HFFc6 (cell line): Measurements from ENCODE around the gene RPA3. TPM values are rescaled to one million over a fixed set of nuclear protein-coding genes. Genes with fewer than 3 reads are reported as not detected.

ENCODE experiments used
- DNase-seq: peaks from one replicate; pipeline ENCODE4 v3.0.0-alpha.2; 2018
- H3K27ac Mint-ChIP-seq: 2 replicates; pipeline ENCODE4 v1.8.0; 2020; ENCODE audit warnings: mild to moderate bottlenecking, mixed read lengths
- H3K27me3 Mint-ChIP-seq: 2 replicates; pipeline ENCODE4 v1.8.0; 2021; ENCODE audit warnings: mild to moderate bottlenecking, moderate library complexity, mixed read lengths; ENCODE audit not compliant: insufficient read depth
- H3K36me3 Mint-ChIP-seq: 2 replicates; pipeline ENCODE4 v1.8.0; 2021; ENCODE audit warnings: low read depth, mixed read lengths
- H3K4me1 Mint-ChIP-seq: 2 replicates; pipeline ENCODE4 v1.8.0; 2020; ENCODE audit warnings: low read depth, mixed read lengths
- H3K4me3 Mint-ChIP-seq: 2 replicates; pipeline ENCODE4 v1.8.0; 2020; ENCODE audit warnings: mild to moderate bottlenecking, moderate library complexity, mixed read lengths
- H3K9me3 Mint-ChIP-seq: 2 replicates; pipeline ENCODE4 v1.8.0; 2020; ENCODE audit warnings: mild to moderate bottlenecking, mixed read lengths
- total RNA-seq, 6 experiments: library from RNA; stranded (reverse); fragmentation: NEBNext Ultra II Directional; extraction: Animal tissue kit (Norgen Biotek cat#: 25700); gene quantifications; 2 replicates in 1 of 6; 3 replicates in 5 of 6; pipeline ENCODE4 v1.2.3, GENCODE V29; 2021
- TF ChIP-seq, protein P1 (sequence below): fragments of 200-600 bp; sonication (generic); IDR thresholded peaks from 2 replicates; pipeline ENCODE4 v1.5.0; 2021; ENCODE audit warnings: antibody characterized with exemption, mild to moderate bottlenecking

The RPA3 gene
- total RNA-seq, 6 experiments from 2014 or later, result 36.7 to 58.0 (median 51.1) TPM

DNA sequence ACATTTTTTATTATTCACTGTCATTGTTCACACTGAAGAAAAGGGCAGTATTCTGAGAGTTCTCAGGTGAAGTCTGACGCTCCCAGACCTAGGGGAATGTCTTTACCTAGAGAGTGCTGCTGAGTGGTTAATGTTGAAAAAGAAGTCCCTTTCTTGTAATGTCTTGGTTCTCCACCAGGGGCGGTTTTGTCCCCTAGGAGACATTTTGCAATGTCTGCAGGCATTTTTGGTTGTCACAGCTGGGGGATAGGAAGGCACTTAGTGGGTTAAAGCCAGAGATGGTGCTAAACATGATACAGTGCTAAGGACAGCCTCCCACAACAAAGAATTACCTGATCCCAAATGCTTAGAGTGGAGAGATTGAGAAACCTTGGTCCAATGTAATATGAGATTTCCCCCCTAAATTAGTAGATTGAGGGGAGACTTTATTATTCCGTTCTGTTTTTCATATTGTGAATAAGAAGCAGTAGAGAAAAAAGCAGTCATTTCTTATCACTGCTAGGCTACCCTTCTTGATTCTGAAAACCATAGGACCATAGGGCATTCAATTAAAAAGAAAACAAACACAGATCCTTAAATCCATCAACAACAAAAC, 64.7 kb downstream of the RPA3 start:
- no peak for DNase-seq
- Mint-ChIP-seq H3K36me3 (peaks cover 20% of the 10 kb centered on the region), H3K27ac (no peak overlapping the region), H3K4me3 (no peak overlapping the region), H3K4me1 (peaks cover 23% of the 10 kb centered on the region), H3K9me3 (peaks cover 21% of the 10 kb centered on the region), H3K27me3 (no peaks in the 10 kb centered on the region)
- TF ChIP-seq, protein P1, sequence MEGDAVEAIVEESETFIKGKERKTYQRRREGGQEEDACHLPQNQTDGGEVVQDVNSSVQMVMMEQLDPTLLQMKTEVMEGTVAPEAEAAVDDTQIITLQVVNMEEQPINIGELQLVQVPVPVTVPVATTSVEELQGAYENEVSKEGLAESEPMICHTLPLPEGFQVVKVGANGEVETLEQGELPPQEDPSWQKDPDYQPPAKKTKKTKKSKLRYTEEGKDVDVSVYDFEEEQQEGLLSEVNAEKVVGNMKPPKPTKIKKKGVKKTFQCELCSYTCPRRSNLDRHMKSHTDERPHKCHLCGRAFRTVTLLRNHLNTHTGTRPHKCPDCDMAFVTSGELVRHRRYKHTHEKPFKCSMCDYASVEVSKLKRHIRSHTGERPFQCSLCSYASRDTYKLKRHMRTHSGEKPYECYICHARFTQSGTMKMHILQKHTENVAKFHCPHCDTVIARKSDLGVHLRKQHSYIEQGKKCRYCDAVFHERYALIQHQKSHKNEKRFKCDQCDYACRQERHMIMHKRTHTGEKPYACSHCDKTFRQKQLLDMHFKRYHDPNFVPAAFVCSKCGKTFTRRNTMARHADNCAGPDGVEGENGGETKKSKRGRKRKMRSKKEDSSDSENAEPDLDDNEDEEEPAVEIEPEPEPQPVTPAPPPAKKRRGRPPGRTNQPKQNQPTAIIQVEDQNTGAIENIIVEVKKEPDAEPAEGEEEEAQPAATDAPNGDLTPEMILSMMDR, result peak; percentile 73

DNA sequence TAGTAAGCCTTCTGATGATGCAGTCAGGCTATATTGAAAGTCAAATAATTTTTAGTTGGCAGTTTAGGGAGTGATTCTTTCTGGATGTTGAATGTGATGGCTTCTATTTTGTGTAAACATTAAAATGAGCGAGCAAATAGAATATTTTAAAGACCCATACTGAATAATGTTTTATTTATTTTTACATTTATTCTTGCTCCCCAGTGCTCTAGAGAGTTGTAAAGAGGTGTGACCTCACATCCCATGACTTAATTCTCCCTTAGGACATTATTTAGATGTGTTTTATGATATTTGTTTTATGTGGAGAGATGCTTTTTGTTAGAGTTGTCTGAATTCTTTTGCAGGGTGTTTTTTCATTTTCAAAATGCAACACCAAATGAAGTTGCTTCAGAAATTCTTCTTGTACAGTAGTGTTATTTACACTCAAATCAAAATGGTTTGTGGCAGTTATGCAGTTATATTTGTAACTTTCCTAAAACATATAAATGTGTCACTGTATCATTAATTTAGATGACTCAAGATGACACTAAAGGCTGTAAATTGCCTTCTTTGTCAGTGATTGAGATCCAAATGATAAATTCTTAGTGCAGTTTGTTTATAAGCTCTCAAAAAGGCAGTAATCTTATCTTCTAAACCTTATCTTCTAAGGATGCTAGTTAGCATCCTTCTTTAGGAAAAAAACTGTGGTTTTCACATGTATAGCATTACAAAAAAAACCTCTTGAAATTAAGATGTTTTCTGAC, 65.4 kb downstream of the RPA3 start:
- Mint-ChIP-seq H3K9me3 (peaks cover 13% of the 10 kb centered on the region), H3K36me3 (peaks cover 12% of the 10 kb centered on the region), H3K4me1 (peaks cover 24% of the 10 kb centered on the region), H3K4me3 (no peak overlapping the region), H3K27me3 (no peaks in the 10 kb centered on the region), H3K27ac (no peak overlapping the region)
- TF ChIP-seq, protein P1, result no peak
- DNase-seq, result no peak

DNA sequence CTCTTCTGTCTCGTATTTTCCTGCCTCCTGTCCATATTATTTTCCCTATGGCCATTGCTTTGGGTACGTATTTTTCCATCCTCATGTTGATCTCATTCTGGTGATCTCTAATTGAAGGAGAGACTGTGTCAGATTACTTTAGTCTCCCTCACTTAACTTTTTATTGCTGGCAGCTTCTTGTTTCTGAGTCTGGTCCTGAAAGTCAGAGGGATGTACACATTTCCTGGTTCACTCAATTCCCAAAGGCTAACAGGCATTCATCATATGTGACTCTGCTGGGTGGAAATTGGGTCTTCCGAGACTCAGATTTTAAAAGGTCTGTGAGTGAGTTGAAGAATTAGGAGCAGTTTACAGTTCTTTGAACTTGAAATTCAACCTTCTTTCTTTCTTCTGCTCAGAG, 66.9 kb downstream of the RPA3 start:
- no peaks in the 10 kb centered on the region for H3K36me3 Mint-ChIP-seq
- H3K9me3 Mint-ChIP-seq, result no peaks in the 10 kb centered on the region
- H3K27me3 Mint-ChIP-seq, result no peaks in the 10 kb centered on the region
- H3K27ac Mint-ChIP-seq, result no peak overlapping the region
- DNase-seq, result no peak
- H3K4me1 Mint-ChIP-seq, result peaks cover 28% of the 10 kb centered on the region
- TF ChIP-seq, protein P1, result no peak
- no peak overlapping the region for H3K4me3 Mint-ChIP-seq

GRCh38 chr7:7650682-7651206, 67.7 kb downstream of the RPA3 start:
- Mint-ChIP-seq H3K36me3 (no peaks in the 10 kb centered on the region), H3K9me3 (no peaks in the 10 kb centered on the region), H3K4me1 (peaks cover 28% of the 10 kb centered on the region), H3K4me3 (no peak overlapping the region), H3K27ac (no peak overlapping the region), H3K27me3 (no peaks in the 10 kb centered on the region)
- TF ChIP-seq, protein P1, result no peak
- DNase-seq, result no peak

DNA sequence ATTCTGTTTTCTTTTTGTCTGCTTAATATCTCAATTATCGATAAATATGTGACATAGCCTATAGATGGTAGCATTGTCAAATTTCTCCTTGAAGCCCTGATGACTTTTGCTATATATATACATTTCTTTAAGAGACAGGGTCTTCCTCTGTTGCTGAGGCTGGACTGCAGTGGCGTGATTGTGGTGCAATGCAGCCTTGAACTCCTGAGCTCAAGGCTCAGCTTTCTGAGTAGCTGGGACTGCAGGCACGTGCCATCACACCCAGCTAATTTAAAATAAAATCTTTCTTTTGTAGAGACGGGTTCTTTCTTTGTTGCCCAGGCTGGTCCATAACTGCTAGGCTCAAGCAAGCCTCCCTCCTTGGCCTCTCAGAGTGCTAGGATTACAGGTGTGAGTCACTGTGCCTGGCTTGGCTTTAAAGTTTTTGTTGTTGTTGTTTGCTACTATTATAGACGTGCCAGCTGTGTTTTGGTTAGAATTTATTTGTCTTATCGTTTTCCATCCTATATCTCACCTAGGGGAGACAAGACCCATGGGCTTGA, 70.8 kb downstream of the RPA3 start:
- no peak for DNase-seq
- H3K36me3 Mint-ChIP-seq, result peaks cover 5% of the 10 kb centered on the region; the same call in 1 of the 2 replicates
- TF ChIP-seq, protein P1, result no peak

More for the DNA sequence above, 70.8 kb downstream of the RPA3 start:
- no peak overlapping the region for H3K4me3 Mint-ChIP-seq
- peaks cover 15% of the 10 kb centered on the region for H3K4me1 Mint-ChIP-seq
- no peak overlapping the region for H3K27ac Mint-ChIP-seq
- H3K27me3 Mint-ChIP-seq, result no peaks in the 10 kb centered on the region
- no peaks in the 10 kb centered on the region for H3K9me3 Mint-ChIP-seq
